ENCODE measurements around the gene PNMA3. TPM values are rescaled to one million over a fixed set of nuclear protein-coding genes. Genes with fewer than 3 reads are reported as not detected.

The PNMA3 gene
- total and polyA plus RNA-seq, 2 donors (not counting 3 experiments of a cell fraction or from before 2014, with no cell fraction given) = not detected

DNA sequence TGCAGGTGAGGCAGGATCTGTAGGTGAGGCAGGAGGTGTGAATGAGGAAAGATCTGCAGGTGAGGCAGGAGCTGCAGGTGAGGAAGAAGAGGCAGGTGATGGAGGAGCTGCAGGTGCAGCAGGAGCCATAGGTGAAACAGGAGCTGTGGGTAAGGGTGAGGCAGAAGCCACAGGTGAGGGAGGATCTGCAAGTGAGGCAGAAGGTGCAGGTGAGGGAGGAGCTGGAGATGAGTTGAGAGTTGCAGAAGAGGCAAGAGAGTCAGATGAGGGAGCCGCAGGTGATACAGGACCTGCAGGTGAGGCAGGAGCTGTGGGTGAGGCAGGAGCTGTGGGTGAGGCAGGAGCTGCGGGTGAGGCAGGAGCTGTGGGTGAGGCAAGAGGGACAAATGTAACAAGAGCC is 27.1 kb upstream of the PNMA3 start:
- no TSS peak for BruUV-seq (replicated peaks)

More for the DNA sequence above, 27.1 kb upstream of the PNMA3 start:
- ChIA-PET POLR2A (no interaction called here), CTCF (interaction anchor here (1.6 kb wide), 1 partner anchor 88 kb away, joined by 6 read pairs; no protein-coding TSS in a partner anchor)
- no peak for TF ChIP-seq MYC (IDR thresholded peaks at IDR 0.05; ENCODE audit: low read depth, low read length)
- TF ChIP-seq EZH2 (IDR thresholded peaks at IDR 0.05; ENCODE audit: borderline replicate concordance, low read depth, low read length, severe bottlenecking) = no peak
- no peak for TF ChIP-seq JUN (IDR thresholded peaks at IDR 0.05; ENCODE audit: borderline replicate concordance, insufficient read depth, insufficient read length, low read depth)
- TF ChIP-seq, protein P1, sequence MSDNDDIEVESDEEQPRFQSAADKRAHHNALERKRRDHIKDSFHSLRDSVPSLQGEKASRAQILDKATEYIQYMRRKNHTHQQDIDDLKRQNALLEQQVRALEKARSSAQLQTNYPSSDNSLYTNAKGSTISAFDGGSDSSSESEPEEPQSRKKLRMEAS (IDR thresholded peaks at IDR 0.05; ENCODE audit: insufficient read depth, insufficient read length) = no peak
- TF ChIP-seq POLR2AphosphoS5 (IDR thresholded peaks at IDR 0.05; ENCODE audit: insufficient read depth, low read depth, low read length) = no peak
- TF ChIP-seq, protein P2, sequence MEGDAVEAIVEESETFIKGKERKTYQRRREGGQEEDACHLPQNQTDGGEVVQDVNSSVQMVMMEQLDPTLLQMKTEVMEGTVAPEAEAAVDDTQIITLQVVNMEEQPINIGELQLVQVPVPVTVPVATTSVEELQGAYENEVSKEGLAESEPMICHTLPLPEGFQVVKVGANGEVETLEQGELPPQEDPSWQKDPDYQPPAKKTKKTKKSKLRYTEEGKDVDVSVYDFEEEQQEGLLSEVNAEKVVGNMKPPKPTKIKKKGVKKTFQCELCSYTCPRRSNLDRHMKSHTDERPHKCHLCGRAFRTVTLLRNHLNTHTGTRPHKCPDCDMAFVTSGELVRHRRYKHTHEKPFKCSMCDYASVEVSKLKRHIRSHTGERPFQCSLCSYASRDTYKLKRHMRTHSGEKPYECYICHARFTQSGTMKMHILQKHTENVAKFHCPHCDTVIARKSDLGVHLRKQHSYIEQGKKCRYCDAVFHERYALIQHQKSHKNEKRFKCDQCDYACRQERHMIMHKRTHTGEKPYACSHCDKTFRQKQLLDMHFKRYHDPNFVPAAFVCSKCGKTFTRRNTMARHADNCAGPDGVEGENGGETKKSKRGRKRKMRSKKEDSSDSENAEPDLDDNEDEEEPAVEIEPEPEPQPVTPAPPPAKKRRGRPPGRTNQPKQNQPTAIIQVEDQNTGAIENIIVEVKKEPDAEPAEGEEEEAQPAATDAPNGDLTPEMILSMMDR (IDR thresholded peaks at IDR 0.05; ENCODE audit: extremely low read depth in 1 of 2, insufficient read depth in 1 of 2, low read depth in 1 of 2, low read length in 2 of 2) = no peak
- no peak for TF ChIP-seq FOS (IDR thresholded peaks at IDR 0.05; ENCODE audit: borderline replicate concordance, insufficient read depth, low read length)
- TF ChIP-seq POLR2A (IDR thresholded peaks at IDR 0.05; ENCODE audit: low read depth, low read length) = no peak
- TF ChIP-seq GATA2 (IDR thresholded peaks at IDR 0.05; ENCODE audit: insufficient read depth, insufficient read length, low read depth, low read length) = no peak
- H3K27ac ChIP-seq (ENCODE audit: insufficient read depth, low read depth, low read length) = no peak overlapping the region
- H3K4me1 ChIP-seq (ENCODE audit: control insufficient read depth, extremely low read depth, insufficient read depth, low read length) = no peaks in the 10 kb centered on the region
- no peak for FAIRE-seq
- DNase-seq (ENCODE audit: low read depth, low spot score) = no peak
- no peaks in the 10 kb centered on the region for H3K79me2 ChIP-seq (ENCODE audit: control insufficient read depth, insufficient read depth, low read length)
- H3K4me3 ChIP-seq (replicated peaks in 1 of 3; ENCODE audit: insufficient read depth in 1 of 3, low read depth in 1 of 3, low read length in 3 of 3) = no peak overlapping the region
- no peaks in the 10 kb centered on the region for H3K27me3 ChIP-seq (ENCODE audit: control insufficient read depth in 2 of 2, insufficient read depth in 2 of 2, low read length in 2 of 2)
- no peaks in the 10 kb centered on the region for H3K9me1 ChIP-seq (replicated peaks; ENCODE audit: control insufficient read depth, extremely low read depth, insufficient read depth, low read length)
- no peaks in the 10 kb centered on the region for H3K9me3 ChIP-seq (replicated peaks; ENCODE audit: control insufficient read depth, insufficient read depth, low read length)
- no peak overlapping the region for H2AFZ ChIP-seq (ENCODE audit: low read depth, low read length)
- intact Hi-C loops (cut with micrococcal nuclease) = no loop called here
- H4K20me1 ChIP-seq (replicated peaks; ENCODE audit: control insufficient read depth, extremely low read depth, insufficient read depth, low read length) = no peaks in the 10 kb centered on the region
- no peak overlapping the region for H3K9ac ChIP-seq (replicated peaks; ENCODE audit: extremely low read depth, insufficient read depth, low read length)
- dilution Hi-C loops (cut with MboI; ENCODE audit: extremely low pct_ligation_motif_present, low sequenced_read_pairs) = no loop called here
- no peak overlapping the region for H3K4me2 ChIP-seq (ENCODE audit: insufficient read depth, low read length)
- H3K36me3 ChIP-seq (ENCODE audit: control insufficient read depth in 2 of 2, extremely low read depth in 1 of 2, insufficient read depth in 2 of 2, low read length in 2 of 2) = no peaks in the 10 kb centered on the region

All from endothelial cell of umbilical vein (primary cell).